Uterus (tissue), 2 donors: Measurements from ENCODE around the gene OMD.
"Not testable (repeated sequence)": the region's sequence is repeated elsewhere in the genome, so short reads cannot be mapped to it uniquely, and the experiment has no call there.

Source experiments
- POLR2A ChIP-seq, 2 donors: fragments of 450-650 bp; IDR thresholded peaks; one replicate each; pipeline ENCODE4 v1.6.1; 2016; ENCODE audit warnings: antibody characterized with exemption in 2 of 2, mild to moderate bottlenecking in 1 of 2, moderate library complexity in 1 of 2
- TF ChIP-seq, protein P1 (sequence below), 4 experiments: fragments of 200-600 bp in 2 of 4; fragments of 450-650 bp in 2 of 4; sonication (generic) in 2 of 4; IDR thresholded peaks; one replicate each; pipeline ENCODE4 v1.5.1; 2016 to 2019; ENCODE audit warnings: antibody characterized with exemption in 4 of 4, mild to moderate bottlenecking in 2 of 4, moderate library complexity in 1 of 4

DNA sequence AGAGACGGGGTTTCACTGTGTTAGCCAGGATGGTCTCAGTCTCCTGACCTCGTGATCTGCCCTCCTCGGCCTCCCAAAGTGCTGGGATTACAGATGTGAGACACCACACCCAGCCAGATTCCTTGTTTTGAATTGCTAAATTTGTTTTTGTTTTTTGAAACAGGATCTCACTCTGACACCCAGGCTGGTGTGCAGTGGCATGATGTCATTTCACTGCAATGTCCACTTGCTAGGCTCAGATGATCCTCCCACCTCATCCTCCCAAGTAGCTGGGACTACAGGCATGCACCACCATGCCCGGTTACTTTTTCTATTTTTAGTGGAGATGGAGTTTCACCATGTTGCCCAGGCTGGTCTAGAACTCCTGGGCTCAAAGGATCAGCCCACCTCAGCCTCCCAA, 13.1 kb downstream of the OMD start:
- TF ChIP-seq, protein P1, sequence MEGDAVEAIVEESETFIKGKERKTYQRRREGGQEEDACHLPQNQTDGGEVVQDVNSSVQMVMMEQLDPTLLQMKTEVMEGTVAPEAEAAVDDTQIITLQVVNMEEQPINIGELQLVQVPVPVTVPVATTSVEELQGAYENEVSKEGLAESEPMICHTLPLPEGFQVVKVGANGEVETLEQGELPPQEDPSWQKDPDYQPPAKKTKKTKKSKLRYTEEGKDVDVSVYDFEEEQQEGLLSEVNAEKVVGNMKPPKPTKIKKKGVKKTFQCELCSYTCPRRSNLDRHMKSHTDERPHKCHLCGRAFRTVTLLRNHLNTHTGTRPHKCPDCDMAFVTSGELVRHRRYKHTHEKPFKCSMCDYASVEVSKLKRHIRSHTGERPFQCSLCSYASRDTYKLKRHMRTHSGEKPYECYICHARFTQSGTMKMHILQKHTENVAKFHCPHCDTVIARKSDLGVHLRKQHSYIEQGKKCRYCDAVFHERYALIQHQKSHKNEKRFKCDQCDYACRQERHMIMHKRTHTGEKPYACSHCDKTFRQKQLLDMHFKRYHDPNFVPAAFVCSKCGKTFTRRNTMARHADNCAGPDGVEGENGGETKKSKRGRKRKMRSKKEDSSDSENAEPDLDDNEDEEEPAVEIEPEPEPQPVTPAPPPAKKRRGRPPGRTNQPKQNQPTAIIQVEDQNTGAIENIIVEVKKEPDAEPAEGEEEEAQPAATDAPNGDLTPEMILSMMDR (IDR thresholded peaks at IDR 0.05): not testable (repeated sequence)
- not testable (repeated sequence) for TF ChIP-seq POLR2A (IDR thresholded peaks at IDR 0.05)
